Memory B cell (primary cell): Measurements from ENCODE around the gene AGGF1.
"Not testable (repeated sequence)": the region's sequence is repeated elsewhere in the genome, so short reads cannot be mapped to it uniquely, and the experiment has no call there.

ENCODE experiments used
- ATAC-seq: fragments of 150-1000 bp; cut with Tn5 transposase; 2 replicates; pipeline ENCODE4 v1.10.0; 2021; ENCODE audit warnings: low read depth, mild to moderate bottlenecking, moderate library complexity
- DNase-seq, 2 donors: peaks; one replicate each; pipeline ENCODE4 v3.0.0; 2022; ENCODE audit warnings: low spot score in 2 of 2
- H3K27ac Mint-ChIP-seq: one replicate; pipeline ENCODE4 v1.8.0; 2022; ENCODE audit warnings: mild to moderate bottlenecking, moderate library complexity, mixed read lengths
- H3K27me3 Mint-ChIP-seq: one replicate; pipeline ENCODE4 v1.8.0; 2022; ENCODE audit warnings: mixed read lengths
- H3K36me3 Mint-ChIP-seq: one replicate; pipeline ENCODE4 v1.8.0; 2022; ENCODE audit warnings: mild to moderate bottlenecking, mixed read lengths
- H3K4me1 Mint-ChIP-seq: one replicate; pipeline ENCODE4 v1.8.0; 2022; ENCODE audit warnings: mixed read lengths
- H3K4me3 Mint-ChIP-seq: one replicate; pipeline ENCODE4 v1.8.0; 2022; ENCODE audit warnings: mild to moderate bottlenecking, moderate library complexity, mixed read lengths
- H3K9me3 Mint-ChIP-seq: one replicate; pipeline ENCODE4 v1.8.0; 2022; ENCODE audit warnings: mixed read lengths

The AGGF1 gene

GRCh38 chr5:77046416-77047073 is 16.3 kb downstream of the AGGF1 start:
- Mint-ChIP-seq H3K27ac (no peak overlapping the region), H3K27me3 (no peaks in the 10 kb centered on the region), H3K4me3 (no peak overlapping the region), H3K36me3 (peaks cover 19% of the 10 kb centered on the region), H3K4me1 (peaks cover 2% of the 10 kb centered on the region), H3K9me3 (no peaks in the 10 kb centered on the region)
- ATAC-seq = no peak
- no peak for DNase-seq

GRCh38 chr5:77064040-77064439 is 33.8 kb downstream of the AGGF1 start:
- Mint-ChIP-seq H3K36me3 (peaks cover 28% of the 10 kb centered on the region), H3K4me1 (no peaks in the 10 kb centered on the region), H3K27me3 (no peaks in the 10 kb centered on the region), H3K9me3 (no peaks in the 10 kb centered on the region), H3K27ac (no peak overlapping the region), H3K4me3 (no peak overlapping the region)
- ATAC-seq (no peak), DNase-seq (no peak)

DNA sequence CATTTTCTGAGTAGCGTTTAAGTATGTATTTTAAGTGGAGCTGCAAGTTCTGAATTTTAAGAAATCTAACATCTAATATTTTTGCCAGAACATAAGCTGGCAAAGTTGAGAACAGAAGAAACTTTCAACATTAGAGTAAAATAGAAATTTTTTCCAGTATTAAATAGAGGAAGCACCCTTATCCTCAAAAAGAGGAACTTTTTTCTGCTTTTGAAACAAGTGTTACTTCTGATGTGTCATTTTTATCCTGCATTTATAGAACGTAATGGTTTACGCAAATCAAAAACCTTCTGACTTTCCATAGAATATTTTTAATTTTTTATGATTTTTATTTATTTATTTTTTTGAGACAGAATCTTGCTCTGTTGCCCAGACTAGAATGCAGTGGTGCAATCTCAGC is 35.1 kb downstream of the AGGF1 start:
- no peak for ATAC-seq
- H3K4me3 Mint-ChIP-seq = no peak overlapping the region

DNA sequence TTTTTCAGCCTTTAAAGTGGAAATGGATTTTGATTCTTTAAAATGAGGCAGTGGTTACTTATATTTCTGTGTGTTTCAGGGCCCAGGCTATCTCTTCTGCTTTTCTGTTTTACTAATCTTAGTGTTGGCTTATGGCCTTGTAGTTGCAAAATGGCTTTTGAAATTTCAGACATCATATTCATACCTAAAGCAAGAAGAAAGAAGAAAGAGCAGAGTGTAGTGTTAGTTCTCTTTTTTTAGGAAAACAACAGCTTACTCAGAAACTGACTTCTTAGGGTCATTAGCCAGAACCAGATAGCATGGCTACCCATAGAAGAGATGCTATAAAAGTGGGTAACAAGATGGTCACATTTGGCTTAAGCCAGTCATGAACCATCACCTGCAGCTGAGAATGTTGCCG is 36.0 kb downstream of the AGGF1 start:
- no peak overlapping the region for H3K27ac Mint-ChIP-seq
- no peak overlapping the region for H3K4me3 Mint-ChIP-seq
- peaks cover 31% of the 10 kb centered on the region for H3K36me3 Mint-ChIP-seq

More for the DNA sequence above, 35.1 kb downstream of the AGGF1 start:
- no peak overlapping the region for H3K27ac Mint-ChIP-seq
- no peaks in the 10 kb centered on the region for H3K9me3 Mint-ChIP-seq
- no peaks in the 10 kb centered on the region for H3K27me3 Mint-ChIP-seq
- no peaks in the 10 kb centered on the region for H3K4me1 Mint-ChIP-seq
- peaks cover 29% of the 10 kb centered on the region for H3K36me3 Mint-ChIP-seq
- no peak for DNase-seq

DNA sequence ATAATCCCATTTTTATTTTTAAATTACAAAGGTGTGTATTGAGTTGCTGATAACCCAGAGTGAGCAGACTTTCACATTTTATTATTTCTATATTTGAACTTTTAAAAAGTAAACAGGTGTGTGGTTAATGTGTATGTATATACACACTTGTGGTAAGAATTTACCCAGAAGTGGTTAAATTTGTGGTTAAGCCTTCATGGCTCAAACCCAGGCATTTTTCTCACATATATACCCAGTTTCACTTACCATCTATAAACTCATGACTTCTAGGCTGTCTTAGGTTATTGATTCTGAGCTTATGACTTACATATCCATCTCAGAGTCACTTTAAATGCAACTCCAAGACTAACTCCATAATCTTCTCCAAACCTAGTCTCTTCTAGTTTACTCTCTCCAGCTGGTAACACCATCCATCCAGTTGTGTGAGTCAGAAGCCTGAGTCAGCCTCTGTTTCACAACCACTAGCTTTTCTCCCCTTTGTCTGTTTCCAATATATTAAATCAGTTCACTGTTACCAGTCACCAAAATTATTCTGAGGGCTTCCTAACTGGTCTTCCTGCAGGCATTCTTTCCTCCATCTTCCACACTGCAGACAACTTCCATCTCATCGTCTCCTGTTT is 36.7 kb downstream of the AGGF1 start:
- H3K4me1 Mint-ChIP-seq = no peaks in the 10 kb centered on the region
- H3K27me3 Mint-ChIP-seq = no peaks in the 10 kb centered on the region
- no peak overlapping the region for H3K27ac Mint-ChIP-seq
- no peak for ATAC-seq
- H3K4me3 Mint-ChIP-seq = no peak overlapping the region
- peaks cover 29% of the 10 kb centered on the region for H3K36me3 Mint-ChIP-seq
- no peak for DNase-seq
- no peaks in the 10 kb centered on the region for H3K9me3 Mint-ChIP-seq

More for the DNA sequence above, 36.0 kb downstream of the AGGF1 start:
- DNase-seq = no peak
- Mint-ChIP-seq H3K27me3 (no peaks in the 10 kb centered on the region), H3K9me3 (no peaks in the 10 kb centered on the region), H3K4me1 (no peaks in the 10 kb centered on the region)
- no peak for ATAC-seq

DNA sequence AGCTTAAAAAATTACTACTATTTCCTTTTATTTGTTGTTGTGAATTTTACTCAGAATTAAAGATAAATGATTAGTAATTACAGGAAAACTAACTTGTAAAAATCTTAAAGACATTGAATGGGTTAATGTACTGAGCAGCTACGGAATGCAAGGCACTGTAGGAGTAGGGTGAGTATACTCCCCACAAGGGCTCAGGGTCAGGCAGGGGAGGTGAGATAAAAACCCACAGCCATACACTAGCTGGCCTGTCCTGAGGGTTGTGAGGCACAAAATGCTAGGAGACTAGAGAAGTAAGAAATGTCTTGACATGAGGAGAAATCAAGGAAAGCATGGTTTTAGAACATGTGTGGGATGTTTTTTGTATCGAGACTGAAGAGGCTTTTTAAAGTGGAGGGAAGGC is 43.5 kb downstream of the AGGF1 start:
- H3K27me3 Mint-ChIP-seq = peaks cover 2% of the 10 kb centered on the region
- DNase-seq = no peak
- H3K27ac Mint-ChIP-seq = no peak overlapping the region
- peaks cover 8% of the 10 kb centered on the region for H3K4me1 Mint-ChIP-seq
- H3K36me3 Mint-ChIP-seq = peaks cover 17% of the 10 kb centered on the region
- no peaks in the 10 kb centered on the region for H3K9me3 Mint-ChIP-seq
- no peak overlapping the region for H3K4me3 Mint-ChIP-seq
- ATAC-seq = no peak

- H3K36me3 Mint-ChIP-seq = peaks cover 13% of the 10 kb centered on the region
- ATAC-seq = no peak
- H3K4me1 Mint-ChIP-seq = peaks cover 8% of the 10 kb centered on the region
- H3K27me3 Mint-ChIP-seq = peaks cover 2% of the 10 kb centered on the region
- H3K9me3 Mint-ChIP-seq = no peaks in the 10 kb centered on the region
- DNase-seq = no peak
- H3K27ac Mint-ChIP-seq = no peak overlapping the region
- H3K4me3 Mint-ChIP-seq = no peak overlapping the region
Measured at GRCh38 chr5:77074745-77075144, 44.5 kb downstream of the AGGF1 start.

DNA sequence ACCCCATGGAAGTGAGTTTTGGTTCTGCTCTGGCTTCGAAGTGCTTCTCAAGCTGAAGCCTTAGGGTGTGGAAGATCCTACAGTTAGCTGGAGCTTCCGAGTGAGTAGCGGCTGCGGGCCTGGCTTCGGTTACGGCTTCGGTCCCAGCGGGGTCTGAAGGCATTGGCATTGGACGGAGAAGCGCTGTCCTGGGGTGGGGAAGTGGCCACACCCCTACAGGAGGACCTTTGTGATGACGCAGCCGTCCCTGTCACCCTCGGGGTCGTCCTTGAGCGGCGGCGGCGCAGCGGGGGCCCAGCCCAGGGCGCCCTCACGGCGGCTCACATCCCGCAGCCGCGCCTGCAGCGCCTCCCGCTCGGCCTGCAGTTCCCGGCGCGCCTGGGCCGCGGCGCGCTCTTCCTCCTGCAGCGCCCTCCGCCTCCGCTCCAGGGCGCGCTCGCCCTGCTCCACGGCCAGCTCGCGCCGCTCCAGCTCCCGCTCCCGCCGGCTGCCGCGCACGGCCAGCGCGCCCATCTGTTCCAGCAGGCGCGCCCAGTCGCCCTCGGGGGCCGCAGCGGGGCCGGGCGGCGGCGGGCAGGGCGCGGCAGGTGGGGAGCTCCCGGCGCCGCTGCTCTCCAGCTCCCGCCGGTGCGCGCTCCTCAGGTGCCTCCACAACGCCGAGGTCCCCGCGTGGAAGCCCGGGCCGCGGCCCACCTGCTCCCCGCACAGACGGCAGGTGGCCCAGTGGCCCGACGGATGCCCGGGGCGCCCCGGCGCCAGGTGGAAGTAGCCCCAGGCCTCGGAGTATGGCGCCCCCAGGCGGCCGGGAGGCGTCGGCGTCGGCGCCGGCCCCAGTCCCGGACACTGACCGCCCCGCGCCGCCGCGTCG is 47.0 kb downstream of the AGGF1 start:
- Mint-ChIP-seq H3K4me3 (peak overlapping the region; percentile 71), H3K4me1 (peaks cover 8% of the 10 kb centered on the region), H3K27ac (no peak overlapping the region), H3K9me3 (no peaks in the 10 kb centered on the region), H3K36me3 (peaks cover 14% of the 10 kb centered on the region), H3K27me3 (peaks cover 2% of the 10 kb centered on the region)
- peak; percentile 88 for ATAC-seq
- peak; percentile 49 to 61 for DNase-seq

DNA sequence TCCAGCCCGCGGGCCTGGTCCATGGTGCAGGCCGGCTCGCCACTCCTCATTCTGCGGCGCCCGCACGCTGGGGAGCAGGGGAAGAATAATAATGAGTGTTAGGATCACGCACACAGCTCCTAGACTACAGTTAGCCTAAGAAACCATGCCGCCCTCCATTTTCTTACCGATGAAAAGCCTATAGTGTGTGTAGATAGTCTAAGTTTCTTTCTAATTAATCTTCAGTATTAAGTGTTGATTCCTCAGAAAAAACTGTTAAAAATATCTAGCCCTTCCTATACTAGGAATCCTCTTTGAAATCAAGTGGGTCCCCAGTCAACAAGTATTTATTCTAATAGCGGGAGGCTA is 47.6 kb downstream of the AGGF1 start:
- Mint-ChIP-seq H3K4me3 (peak overlapping the region; percentile 71), H3K27ac (no peak overlapping the region), H3K36me3 (peaks cover 16% of the 10 kb centered on the region), H3K27me3 (peaks cover 2% of the 10 kb centered on the region), H3K4me1 (peaks cover 8% of the 10 kb centered on the region), H3K9me3 (peaks cover 3% of the 10 kb centered on the region)
- ATAC-seq = peak; percentile 29
- DNase-seq = no peak

GRCh38 chr5:77080479-77080878 is 50.3 kb downstream of the AGGF1 start:
- DNase-seq, ATAC-seq, H3K4me3 Mint-ChIP-seq, H3K9me3 Mint-ChIP-seq, H3K36me3 Mint-ChIP-seq, H3K27me3 Mint-ChIP-seq, H3K4me1 Mint-ChIP-seq, H3K27ac Mint-ChIP-seq: not testable (repeated sequence)

- ATAC-seq (no peak), DNase-seq (no peak)
- no peak overlapping the region for H3K4me3 Mint-ChIP-seq
Measured at GRCh38 chr5:77080905-77081304, 50.7 kb downstream of the AGGF1 start.

GRCh38 chr5:77082280-77082679 is 52.1 kb downstream of the AGGF1 start:
- Mint-ChIP-seq H3K9me3 (peaks cover 3% of the 10 kb centered on the region), H3K36me3 (peaks cover 9% of the 10 kb centered on the region), H3K27ac (no peak overlapping the region), H3K27me3 (no peaks in the 10 kb centered on the region), H3K4me1 (peaks cover 11% of the 10 kb centered on the region), H3K4me3 (no peak overlapping the region)
- ATAC-seq = no peak
- DNase-seq = no peak

More at GRCh38 chr5:77080905-77081304, 50.7 kb downstream of the AGGF1 start:
- Mint-ChIP-seq H3K27ac (no peak overlapping the region), H3K4me1 (peaks cover 8% of the 10 kb centered on the region), H3K9me3 (peaks cover 3% of the 10 kb centered on the region), H3K36me3 (peaks cover 9% of the 10 kb centered on the region), H3K27me3 (peaks cover 2% of the 10 kb centered on the region)

GRCh38 chr5:77083088-77083487 is 52.9 kb downstream of the AGGF1 start:
- peaks cover 3% of the 10 kb centered on the region for H3K9me3 Mint-ChIP-seq
- ATAC-seq (no peak), DNase-seq (no peak)
- H3K4me3 Mint-ChIP-seq = no peak overlapping the region
- H3K27ac Mint-ChIP-seq = no peak overlapping the region
- H3K27me3 Mint-ChIP-seq = no peaks in the 10 kb centered on the region
- H3K36me3 Mint-ChIP-seq = peaks cover 9% of the 10 kb centered on the region
- peaks cover 13% of the 10 kb centered on the region for H3K4me1 Mint-ChIP-seq

- DNase-seq = no peak
- ATAC-seq = no peak
Measured at GRCh38 chr5:77086368-77086688, 56.1 kb downstream of the AGGF1 start.

More at GRCh38 chr5:77086368-77086688, 56.1 kb downstream of the AGGF1 start:
- Mint-ChIP-seq H3K36me3 (peaks cover 5% of the 10 kb centered on the region), H3K4me1 (peaks cover 13% of the 10 kb centered on the region), H3K9me3 (peaks cover 3% of the 10 kb centered on the region), H3K27ac (peak overlapping the region; percentile 80), H3K4me3 (peak overlapping the region; percentile 96), H3K27me3 (no peaks in the 10 kb centered on the region)
